Neural crest cell (in vitro differentiated cells): ENCODE results near the gene RAPGEF1. TPM values are rescaled to one million over a fixed set of nuclear protein-coding genes. Genes with fewer than 3 reads are reported as not detected.
"Not testable (repeated sequence)": the region's sequence is repeated elsewhere in the genome, so short reads cannot be mapped to it uniquely, and the experiment has no call there.

Experiments
- DNase-seq: peaks from one replicate; pipeline ENCODE4 v3.0.0; 2021; ENCODE audit warnings: low read depth, mixed read lengths, low spot score
- H3K27ac Mint-ChIP-seq: one replicate; pipeline ENCODE4 v1.8.0; 2021; ENCODE audit warnings: mild to moderate bottlenecking, mixed read lengths; ENCODE audit not compliant: unreplicated experiment
- H3K27me3 Mint-ChIP-seq: 2 replicates; pipeline ENCODE4 v1.8.0; 2021; ENCODE audit warnings: low read depth, mild to moderate bottlenecking, mixed read lengths
- H3K36me3 Mint-ChIP-seq: 2 replicates; pipeline ENCODE4 v1.8.0; 2021; ENCODE audit warnings: low read depth, mild to moderate bottlenecking, mixed read lengths
- H3K4me1 Mint-ChIP-seq: 2 replicates; pipeline ENCODE4 v1.8.0; 2021; ENCODE audit warnings: mixed read lengths
- H3K4me3 Mint-ChIP-seq: one replicate; pipeline ENCODE4 v1.8.0; 2021; ENCODE audit warnings: mild to moderate bottlenecking, mixed read lengths
- H3K9me3 Mint-ChIP-seq: 2 replicates; pipeline ENCODE4 v1.8.0; 2021; ENCODE audit warnings: mixed read lengths
- CTCF ChIP-seq: fragments of 200-600 bp; sonication (generic); conservative IDR thresholded peaks from 2 replicates; pipeline ENCODE4 v1.5.0; 2021; ENCODE audit warnings: antibody characterized with exemption, mild to moderate bottlenecking
- total RNA-seq: library from RNA; stranded (reverse); gene quantifications from 2 replicates; pipeline ENCODE4 v1.2.1, GENCODE V29; 2021

Gene RAPGEF1
- total RNA-seq, 1 donor from 2014 or later: 68.1 TPM

- no peak for TF ChIP-seq CTCF
Observed at GRCh38 chr9:131667576-131667975, 72.3 kb downstream of the RAPGEF1 start.

GRCh38 chr9:131666774-131667173 is 73.1 kb downstream of the RAPGEF1 start:
- peaks cover 8% of the 10 kb centered on the region for H3K9me3 Mint-ChIP-seq
- no peak overlapping the region for H3K4me3 Mint-ChIP-seq
- peaks cover 14% of the 10 kb centered on the region for H3K36me3 Mint-ChIP-seq
- H3K27me3 Mint-ChIP-seq: no peaks in the 10 kb centered on the region
- DNase-seq: no peak
- no peak overlapping the region for H3K27ac Mint-ChIP-seq
- H3K4me1 Mint-ChIP-seq: peaks cover 23% of the 10 kb centered on the region
- TF ChIP-seq CTCF: no peak

More at GRCh38 chr9:131667576-131667975, 72.3 kb downstream of the RAPGEF1 start:
- peaks cover 23% of the 10 kb centered on the region for H3K4me1 Mint-ChIP-seq
- H3K27me3 Mint-ChIP-seq: no peaks in the 10 kb centered on the region
- H3K4me3 Mint-ChIP-seq: no peak overlapping the region
- DNase-seq: no peak
- H3K9me3 Mint-ChIP-seq: peaks cover 8% of the 10 kb centered on the region
- H3K36me3 Mint-ChIP-seq: peaks cover 14% of the 10 kb centered on the region
- no peak overlapping the region for H3K27ac Mint-ChIP-seq

- peaks cover 8% of the 10 kb centered on the region for H3K9me3 Mint-ChIP-seq
- H3K4me1 Mint-ChIP-seq: peaks cover 26% of the 10 kb centered on the region
- no peak overlapping the region for H3K4me3 Mint-ChIP-seq
- no peak for DNase-seq
- H3K27ac Mint-ChIP-seq: no peak overlapping the region
- no peak for TF ChIP-seq CTCF
- peaks cover 14% of the 10 kb centered on the region for H3K36me3 Mint-ChIP-seq
- H3K27me3 Mint-ChIP-seq: no peaks in the 10 kb centered on the region
Observed at GRCh38 chr9:131666029-131666428, 73.8 kb downstream of the RAPGEF1 start.

GRCh38 chr9:131663288-131663687 is 76.6 kb downstream of the RAPGEF1 start:
- no peak overlapping the region for H3K27ac Mint-ChIP-seq
- peaks cover 14% of the 10 kb centered on the region for H3K36me3 Mint-ChIP-seq
- no peak for DNase-seq
- peaks cover 18% of the 10 kb centered on the region for H3K4me1 Mint-ChIP-seq
- H3K9me3 Mint-ChIP-seq: peaks cover 8% of the 10 kb centered on the region
- H3K4me3 Mint-ChIP-seq: no peak overlapping the region
- no peaks in the 10 kb centered on the region for H3K27me3 Mint-ChIP-seq
- TF ChIP-seq CTCF: no peak

GRCh38 chr9:131662289-131662621 is 77.6 kb downstream of the RAPGEF1 start:
- not testable (repeated sequence) for H3K4me3 Mint-ChIP-seq, H3K27ac Mint-ChIP-seq, H3K9me3 Mint-ChIP-seq, DNase-seq, H3K27me3 Mint-ChIP-seq
- peaks cover 14% of the 10 kb centered on the region for H3K36me3 Mint-ChIP-seq
- H3K4me1 Mint-ChIP-seq: peaks cover 15% of the 10 kb centered on the region

- H3K4me3 Mint-ChIP-seq: no peak overlapping the region
Observed at GRCh38 chr9:131661568-131662288, 78.1 kb downstream of the RAPGEF1 start.

More at GRCh38 chr9:131661568-131662288, 78.1 kb downstream of the RAPGEF1 start:
- Mint-ChIP-seq H3K27me3 (no peaks in the 10 kb centered on the region), H3K9me3 (peaks cover 8% of the 10 kb centered on the region), H3K36me3 (peaks cover 14% of the 10 kb centered on the region), H3K27ac (no peak overlapping the region), H3K4me1 (peaks cover 15% of the 10 kb centered on the region)
- TF ChIP-seq CTCF: no peak
- no peak for DNase-seq
